Parathyroid adenoma (tissue), 2 donors: ENCODE results near the gene ARHGEF4.
"Not testable (repeated sequence)": the region's sequence is repeated elsewhere in the genome, so short reads cannot be mapped to it uniquely, and the experiment has no call there.

Source experiments
- H2AFZ ChIP-seq: fragments of 300-600 bp; sonication (generic); one replicate; pipeline ENCODE4 v1.7.0; 2017; ENCODE audit warnings: antibody characterized with exemption, mild to moderate bottlenecking
- H3K27ac ChIP-seq: fragments of 300-600 bp; sonication (generic); one replicate; pipeline ENCODE4 v1.7.0; 2017
- H3K27me3 ChIP-seq: fragments of 300-600 bp; sonication (generic); one replicate; pipeline ENCODE4 v1.7.0; 2017; ENCODE audit warnings: low read length; ENCODE audit not compliant: control insufficient read depth, insufficient read depth
- H3K36me3 ChIP-seq: fragments of 300-600 bp; sonication (generic); one replicate; pipeline ENCODE4 v1.7.0; 2017; ENCODE audit warnings: low read length; ENCODE audit not compliant: control insufficient read depth, insufficient read depth
- H3K4me1 ChIP-seq: fragments of 300-600 bp; sonication (generic); one replicate; pipeline ENCODE4 v1.7.0; 2017; ENCODE audit warnings: control low read depth
- H3K4me2 ChIP-seq: fragments of 300-600 bp; sonication (generic); one replicate; pipeline ENCODE4 v1.7.0; 2017; ENCODE audit warnings: low read length
- H3K4me3 ChIP-seq: fragments of 300-600 bp; sonication (generic); one replicate; pipeline ENCODE4 v1.7.0; 2017; ENCODE audit warnings: low read depth, low read length
- H3K79me2 ChIP-seq: fragments of 300-600 bp; sonication (generic); one replicate; pipeline ENCODE4 v1.7.0; 2017; ENCODE audit warnings: control low read depth
- H3K9ac ChIP-seq: fragments of 300-600 bp; sonication (generic); one replicate; pipeline ENCODE4 v1.7.0; 2017; ENCODE audit warnings: mild to moderate bottlenecking
- H3K9me3 ChIP-seq: fragments of 300-600 bp; sonication (generic); one replicate; pipeline ENCODE4 v1.7.0; 2017; ENCODE audit warnings: low read length; ENCODE audit not compliant: control insufficient read depth
- CTCF ChIP-seq: fragments of 300-600 bp; sonication (generic); IDR thresholded peaks from one replicate; pipeline ENCODE4 v1.7.0; 2017; ENCODE audit warnings: antibody characterized with exemption, mild to moderate bottlenecking
- donor health status: primary hyperparathyroidism.

ARHGEF4 gene

GRCh38 chr2:130985206-130985780 lies 148.6 kb downstream of the ARHGEF4 start:
- no peaks in the 10 kb centered on the region for H3K36me3 ChIP-seq
- TF ChIP-seq CTCF: no peak
- no peaks in the 10 kb centered on the region for H3K9me3 ChIP-seq
- H3K9ac ChIP-seq: no peak overlapping the region
- no peaks in the 10 kb centered on the region for H3K4me1 ChIP-seq
- H3K27ac ChIP-seq: no peak overlapping the region
- no peak overlapping the region for H3K4me2 ChIP-seq
- H3K27me3 ChIP-seq: no peaks in the 10 kb centered on the region
- H3K79me2 ChIP-seq: no peaks in the 10 kb centered on the region
- no peak overlapping the region for H2AFZ ChIP-seq
- H3K4me3 ChIP-seq: no peak overlapping the region

- Histone ChIP-seq H3K27me3 (no peaks in the 10 kb centered on the region), H3K4me1 (no peaks in the 10 kb centered on the region), H3K4me2 (no peak overlapping the region), H3K9ac (no peak overlapping the region), H3K79me2 (no peaks in the 10 kb centered on the region), H3K9me3 (no peaks in the 10 kb centered on the region), H3K4me3 (no peak overlapping the region), H3K36me3 (no peaks in the 10 kb centered on the region), H2AFZ (no peak overlapping the region), H3K27ac (no peak overlapping the region)
- TF ChIP-seq CTCF: no peak
Observed at GRCh38 chr2:130985831-130986649, 149.3 kb downstream of the ARHGEF4 start.

- Histone ChIP-seq H2AFZ (no peak overlapping the region), H3K27me3 (no peaks in the 10 kb centered on the region), H3K27ac (no peak overlapping the region), H3K9ac (no peak overlapping the region), H3K36me3 (no peaks in the 10 kb centered on the region), H3K4me2 (no peak overlapping the region), H3K4me3 (no peak overlapping the region), H3K9me3 (no peaks in the 10 kb centered on the region), H3K79me2 (no peaks in the 10 kb centered on the region), H3K4me1 (no peaks in the 10 kb centered on the region)
- TF ChIP-seq CTCF: no peak
Observed at GRCh38 chr2:130986890-130987493, 150.3 kb downstream of the ARHGEF4 start.

- Histone ChIP-seq H3K79me2 (no peaks in the 10 kb centered on the region), H3K9me3 (no peaks in the 10 kb centered on the region), H3K36me3 (no peaks in the 10 kb centered on the region), H3K27me3 (no peaks in the 10 kb centered on the region), H3K4me2 (no peak overlapping the region), H3K27ac (no peak overlapping the region), H3K9ac (no peak overlapping the region), H2AFZ (no peak overlapping the region), H3K4me3 (no peak overlapping the region), H3K4me1 (no peaks in the 10 kb centered on the region)
- no peak for TF ChIP-seq CTCF
Observed at GRCh38 chr2:130987519-130988425, 151.1 kb downstream of the ARHGEF4 start.

- H3K79me2 ChIP-seq, H3K9me3 ChIP-seq, H3K27ac ChIP-seq, H3K4me3 ChIP-seq, H3K4me2 ChIP-seq, H2AFZ ChIP-seq, H3K27me3 ChIP-seq, H3K4me1 ChIP-seq, H3K36me3 ChIP-seq, H3K9ac ChIP-seq: not testable (repeated sequence)
Observed at GRCh38 chr2:130991446-130991845, 154.7 kb downstream of the ARHGEF4 start.

GRCh38 chr2:130992003-130992402 lies 155.3 kb downstream of the ARHGEF4 start:
- not testable (repeated sequence) for H3K4me2 ChIP-seq

More at GRCh38 chr2:130992003-130992402, 155.3 kb downstream of the ARHGEF4 start:
- H3K9ac ChIP-seq, H3K27me3 ChIP-seq, H3K9me3 ChIP-seq, H3K79me2 ChIP-seq, H3K27ac ChIP-seq, H3K4me3 ChIP-seq, H2AFZ ChIP-seq, H3K36me3 ChIP-seq, H3K4me1 ChIP-seq: not testable (repeated sequence)
